GM19043 (cell line): ENCODE data around the gene PIK3CB.
A peak's percentile ranks its signal among the peaks of the same experiment; 100 is the strongest.
"Not testable (repeated sequence)": the region's sequence is repeated elsewhere in the genome, so short reads cannot be mapped to it uniquely, and the experiment has no call there.

Experiments used
- ATAC-seq: cut with Tn5 transposase; IDR thresholded peaks from one replicate; pipeline ENCODE4 v1.9.1; 2021; ENCODE audit warnings: low read depth; ENCODE audit not compliant: unreplicated experiment

Gene PIK3CB

GRCh38 chr3:138848696-138849095 is 14.0 kb upstream of the PIK3CB start:
- ATAC-seq = no peak

- not testable (repeated sequence) for ATAC-seq
Measured at GRCh38 chr3:138846824-138847223, 12.1 kb upstream of the PIK3CB start.

DNA sequence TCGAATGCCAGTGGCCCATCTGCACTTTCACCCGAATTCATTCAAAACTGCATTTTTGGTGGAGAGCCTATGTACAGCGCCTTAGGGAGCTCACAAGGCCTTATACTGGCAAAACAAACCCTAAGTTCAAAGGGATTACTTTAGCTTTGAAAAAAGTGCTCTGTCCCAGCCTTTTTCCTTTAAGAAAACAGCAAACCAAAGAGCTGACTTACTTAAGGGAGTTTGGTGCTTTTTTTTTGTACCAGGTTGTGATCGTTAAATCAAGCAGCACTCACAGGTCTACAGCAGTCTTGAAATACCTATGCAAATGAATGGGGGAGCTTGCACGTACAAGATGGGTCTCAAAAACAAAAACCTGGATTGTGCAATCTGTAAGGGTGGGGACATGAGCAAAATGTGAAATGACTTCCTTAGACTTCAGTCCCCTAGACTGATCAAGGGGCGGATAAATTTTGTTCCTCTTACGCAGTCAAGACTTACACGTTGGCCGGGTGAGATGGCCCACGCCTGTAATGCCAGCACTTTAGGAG is 11.6 kb upstream of the PIK3CB start:
- ATAC-seq = no peak

GRCh38 chr3:138845771-138846173 is 11.0 kb upstream of the PIK3CB start:
- no peak for ATAC-seq

DNA sequence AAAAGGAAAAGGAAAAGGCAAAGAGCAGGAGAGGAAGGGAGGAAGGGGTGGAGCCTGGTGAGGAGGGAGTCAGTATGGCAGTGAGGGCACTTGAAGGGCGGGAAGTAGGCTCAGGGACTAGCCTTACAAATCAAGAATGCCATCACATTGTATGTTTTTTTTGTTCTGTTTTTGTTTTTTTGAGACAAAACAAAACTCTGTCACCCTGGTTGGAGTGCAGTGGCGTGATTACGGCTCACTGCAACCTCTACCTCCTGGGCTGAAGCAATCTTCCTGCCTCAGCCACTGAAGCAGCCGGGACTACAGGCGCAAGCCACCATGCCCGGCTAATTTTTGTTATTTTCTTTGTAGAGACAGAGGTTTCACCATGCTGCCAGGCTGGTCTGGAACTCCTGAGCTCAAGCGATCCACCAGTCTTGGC is 10.5 kb upstream of the PIK3CB start:
- no peak for ATAC-seq

- peak; percentile 70 for ATAC-seq
Measured at GRCh38 chr3:138842483-138843188, 7.9 kb upstream of the PIK3CB start.

DNA sequence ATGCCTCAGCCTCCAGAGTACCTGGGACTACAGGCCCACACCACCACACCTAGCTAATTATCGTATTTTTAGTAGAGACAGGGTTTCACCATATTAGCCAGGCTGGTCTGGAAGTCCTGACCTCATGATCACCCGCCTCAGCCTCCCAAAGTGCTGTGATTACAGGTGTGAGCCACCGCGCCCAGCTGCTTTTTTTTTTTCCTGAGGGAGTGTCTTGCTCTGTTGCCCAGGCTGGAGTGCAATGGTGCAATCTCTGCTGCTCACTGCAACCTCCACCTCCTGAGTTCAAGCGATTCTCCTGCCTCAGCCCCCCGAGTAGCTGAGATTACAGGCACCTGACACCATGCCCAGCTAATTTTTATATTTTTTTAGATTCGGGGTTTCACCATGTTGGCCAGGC is 3.7 kb upstream of the PIK3CB start:
- not testable (repeated sequence) for ATAC-seq

DNA sequence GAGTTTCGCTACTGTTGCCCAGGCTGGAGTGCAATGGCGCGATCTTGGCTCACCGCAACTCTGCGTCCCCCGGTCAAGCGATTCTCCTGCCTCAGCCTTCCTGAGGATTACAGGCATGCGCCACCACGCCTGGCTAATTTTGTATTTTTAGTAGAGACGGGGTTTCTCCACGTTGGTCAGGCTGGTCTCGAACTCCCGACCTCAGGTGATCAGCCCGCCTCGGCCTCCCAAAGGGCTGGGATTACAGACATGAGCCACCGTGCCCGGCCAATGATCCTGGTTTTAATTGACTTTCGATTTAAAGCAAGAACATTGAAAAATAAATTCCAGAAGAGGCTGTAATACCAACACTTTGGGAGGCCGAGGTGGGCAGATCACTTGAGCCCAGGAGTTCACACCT is 1.1 kb upstream of the PIK3CB start:
- not testable (repeated sequence) for ATAC-seq

- no peak for ATAC-seq
Measured at GRCh38 chr3:138835397-138835757, 649 bp upstream of the PIK3CB start.

GRCh38 chr3:138833899-138834595 is 681 bp downstream of the PIK3CB start:
- ATAC-seq = peak; percentile 38

DNA sequence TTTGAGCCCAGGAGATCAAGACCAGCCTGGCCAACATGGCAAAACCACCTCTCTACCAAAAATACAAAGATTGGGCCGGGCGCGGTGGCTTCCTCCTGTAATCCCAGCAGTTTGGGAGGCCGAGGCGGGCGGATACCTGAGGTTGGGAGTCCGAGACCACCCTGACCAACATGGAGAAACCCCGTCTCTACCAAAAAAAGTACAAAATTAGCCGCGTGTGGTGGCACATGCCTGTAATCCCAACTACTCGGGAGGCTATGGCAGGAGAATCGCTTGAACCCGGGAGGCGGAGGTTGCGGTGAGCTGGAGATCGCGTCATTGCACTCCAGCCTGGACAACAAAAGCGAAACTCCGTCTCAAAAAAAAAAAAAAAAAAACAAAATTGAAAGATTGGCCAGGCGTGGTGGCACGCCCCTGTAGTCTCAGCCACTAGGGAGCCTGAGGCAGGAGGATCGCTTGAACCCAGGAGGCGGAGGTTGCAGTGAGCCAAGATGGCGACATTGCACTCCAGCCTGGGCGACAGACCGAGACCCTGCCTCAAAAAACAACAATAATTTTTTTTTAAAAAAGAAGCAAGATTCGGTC is 2.2 kb downstream of the PIK3CB start:
- not testable (repeated sequence) for ATAC-seq

DNA sequence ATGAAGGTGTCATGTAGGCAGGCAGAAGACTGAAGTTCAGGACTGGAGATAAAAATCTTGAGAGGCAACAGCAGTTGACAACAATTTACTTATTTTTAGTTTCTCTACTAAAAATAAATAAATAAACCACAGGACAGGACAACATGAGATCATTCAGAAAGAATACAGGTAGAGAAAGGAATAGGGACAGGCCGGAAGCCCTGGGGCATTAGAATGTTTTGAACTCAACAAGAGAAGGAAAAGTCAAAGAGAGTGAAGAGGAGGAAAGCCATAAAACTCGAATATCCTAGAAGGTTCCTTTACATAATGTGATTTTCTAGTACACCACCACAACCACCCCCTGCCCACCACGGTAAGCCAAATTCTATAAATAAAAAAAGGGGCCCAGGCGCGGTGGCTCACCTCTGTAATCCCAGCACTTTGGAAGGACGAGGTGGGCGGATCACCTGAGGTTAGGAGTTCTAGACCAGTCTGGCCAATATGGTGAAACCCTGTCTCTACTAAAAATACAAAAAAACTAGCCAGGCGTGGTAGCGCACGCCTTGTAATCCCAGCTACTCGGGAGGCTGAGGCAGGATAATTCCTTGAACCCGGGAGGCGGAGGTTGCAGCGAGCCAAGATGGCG is 4.7 kb downstream of the PIK3CB start:
- ATAC-seq = no peak

GRCh38 chr3:138829097-138829496 is 5.6 kb downstream of the PIK3CB start:
- no peak for ATAC-seq

DNA sequence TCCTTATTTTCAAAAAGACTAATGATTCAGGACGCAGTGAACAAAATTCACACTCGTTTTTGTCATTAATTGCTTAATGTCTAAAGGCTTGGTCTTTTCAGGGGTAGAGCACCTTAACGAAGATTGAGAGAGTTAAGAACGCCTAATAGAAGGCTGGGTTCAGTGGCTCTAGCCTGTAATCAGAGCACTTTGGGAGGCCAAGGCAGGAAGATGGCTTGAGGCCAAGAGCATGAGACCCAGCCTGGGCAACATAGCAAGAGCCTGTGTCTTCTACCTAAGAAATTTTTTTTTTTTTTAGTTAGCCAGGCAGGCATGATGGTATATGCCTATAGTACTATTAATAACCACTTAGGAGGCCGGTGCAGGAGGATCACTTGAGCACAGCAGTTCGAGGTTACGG is 7.5 kb downstream of the PIK3CB start:
- ATAC-seq = no peak

- no peak for ATAC-seq
Measured at GRCh38 chr3:138825336-138825735, 9.4 kb downstream of the PIK3CB start.

GRCh38 chr3:138824114-138824506 is 10.6 kb downstream of the PIK3CB start:
- ATAC-seq = no peak

DNA sequence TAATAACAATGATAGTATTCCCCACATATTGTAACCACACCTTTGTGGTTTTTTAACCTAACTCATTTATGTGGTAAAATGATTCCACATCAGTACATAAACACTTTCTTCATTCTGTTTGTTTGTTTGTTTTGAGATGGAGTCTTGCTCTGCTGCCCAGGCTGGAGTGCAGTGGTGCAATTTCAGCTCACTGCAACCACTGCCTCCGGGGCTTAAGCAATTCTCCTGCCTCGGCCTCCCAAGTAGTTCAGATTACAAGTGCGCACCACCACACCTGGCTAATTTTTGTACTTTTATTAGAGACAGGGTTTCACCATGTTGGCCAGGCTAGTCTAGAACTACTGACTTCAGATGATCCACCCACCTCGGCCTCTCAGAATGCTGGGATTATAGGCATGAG is 14.3 kb downstream of the PIK3CB start:
- not testable (repeated sequence) for ATAC-seq

DNA sequence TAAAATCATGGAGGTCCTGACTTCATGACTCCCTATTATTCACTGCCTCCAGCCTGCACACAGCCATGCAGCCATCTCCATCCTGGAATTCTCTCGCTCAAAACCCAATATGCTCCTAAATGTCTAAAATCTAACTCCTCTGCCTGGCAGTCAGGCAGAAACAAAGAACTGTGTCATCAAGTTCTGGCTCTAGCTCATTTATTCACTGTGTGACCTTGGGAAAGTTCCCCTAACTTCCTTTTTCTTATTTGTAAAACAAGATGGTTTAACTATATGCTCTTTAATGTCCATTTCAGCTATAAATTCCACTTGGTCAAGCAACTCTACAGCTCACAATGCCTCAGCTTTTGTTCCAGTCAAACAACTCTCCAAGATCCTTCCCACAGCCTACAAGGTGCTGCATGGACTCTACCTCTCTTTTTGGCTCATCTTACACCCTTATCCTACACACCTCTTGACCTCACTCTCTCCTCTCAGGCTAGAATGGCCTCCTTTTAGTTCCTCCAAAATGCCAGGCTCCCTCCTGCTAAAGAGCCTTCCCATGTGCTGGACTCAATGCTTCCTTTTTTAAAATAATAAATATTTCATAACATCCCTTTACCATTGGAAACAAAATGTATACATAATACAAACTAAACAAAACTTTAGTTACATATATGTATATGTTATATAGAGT is 16.4 kb downstream of the PIK3CB start:
- no peak for ATAC-seq

- no peak for ATAC-seq
Measured at GRCh38 chr3:138817695-138818094, 17.0 kb downstream of the PIK3CB start.

GRCh38 chr3:138812806-138813205 is 21.9 kb downstream of the PIK3CB start:
- no peak for ATAC-seq
